ENCODE data around the gene SUSD4. TPM values are rescaled to one million over a fixed set of nuclear protein-coding genes. Genes with fewer than 3 reads are reported as not detected.

SUSD4 gene
- total RNA-seq, 2 experiments from 2014 or later = 13.0 to 13.8 TPM

GRCh38 chr1:223212441-223212840 is 151.5 kb downstream of the SUSD4 start:
- H3K36me3 Mint-ChIP-seq (ENCODE audit: low read depth) = no peaks in the 10 kb centered on the region
- H3K27ac Mint-ChIP-seq = no peak overlapping the region
- ATAC-seq (ENCODE audit: poor library complexity) = no peak
- Histone ChIP-seq H3K36me3 (ENCODE audit: insufficient read depth, low read length) (no peaks in the 10 kb centered on the region), H3K4me1 (ENCODE audit: insufficient read depth, low read length) (no peaks in the 10 kb centered on the region), H3K27me3 (ENCODE audit: control insufficient read depth in 1 of 2, insufficient read depth in 2 of 2, low read length in 2 of 2) (no peaks in the 10 kb centered on the region), H3K9me3 (ENCODE audit: control insufficient read depth in 1 of 2, insufficient read depth in 1 of 2, low read length in 2 of 2) (no peaks in the 10 kb centered on the region), H3K27ac (ENCODE audit: low read depth in 1 of 2, low read length in 2 of 2) (no peak overlapping the region), H3K4me3 (ENCODE audit: low read length) (no peak overlapping the region)
- H3K27me3 Mint-ChIP-seq = no peaks in the 10 kb centered on the region
- no peak overlapping the region for H3K4me3 Mint-ChIP-seq
- no peak for DNase-seq
- TF ChIP-seq CTCF (IDR thresholded peaks at IDR 0.05) = no peak
- ChIA-PET POLR2A (no interaction called here), CTCF (no interaction called here)
- intact Hi-C loops (cut with DNase I, micrococcal nuclease) = no loop called here
- H3K4me1 Mint-ChIP-seq (ENCODE audit: low read depth) = no peaks in the 10 kb centered on the region
- H3K9me3 Mint-ChIP-seq = no peaks in the 10 kb centered on the region

GRCh38 chr1:223211323-223211985 is 152.5 kb downstream of the SUSD4 start:
- ATAC-seq (ENCODE audit: poor library complexity) = no peak
- intact Hi-C loops (cut with DNase I, micrococcal nuclease) = no loop called here
- no peaks in the 10 kb centered on the region for H3K27me3 ChIP-seq (ENCODE audit: control insufficient read depth in 1 of 2, insufficient read depth in 2 of 2, low read length in 2 of 2)
- POLR2A ChIA-PET = interaction anchor here (0.6 kb wide), 1 partner anchor 16 kb away, joined by 3 read pairs; no protein-coding TSS in a partner anchor
- H3K4me1 ChIP-seq (ENCODE audit: insufficient read depth, low read length) = no peaks in the 10 kb centered on the region
- Mint-ChIP-seq H3K4me1 (ENCODE audit: low read depth) (no peaks in the 10 kb centered on the region), H3K27ac (no peak overlapping the region), H3K9me3 (no peaks in the 10 kb centered on the region), H3K36me3 (ENCODE audit: low read depth) (no peaks in the 10 kb centered on the region), H3K4me3 (no peak overlapping the region), H3K27me3 (no peaks in the 10 kb centered on the region)
- no peak for TF ChIP-seq CTCF (IDR thresholded peaks at IDR 0.05)
- H3K27ac ChIP-seq (ENCODE audit: low read depth in 1 of 2, low read length in 2 of 2) = no peak overlapping the region
- CTCF ChIA-PET = no interaction called here
- no peaks in the 10 kb centered on the region for H3K9me3 ChIP-seq (ENCODE audit: control insufficient read depth in 1 of 2, insufficient read depth in 1 of 2, low read length in 2 of 2)
- DNase-seq = no peak
- H3K4me3 ChIP-seq (ENCODE audit: low read length) = no peak overlapping the region
- H3K36me3 ChIP-seq (ENCODE audit: insufficient read depth, low read length) = no peaks in the 10 kb centered on the region

- H3K4me3 ChIP-seq (ENCODE audit: low read length) = no peak overlapping the region
- no peaks in the 10 kb centered on the region for H3K36me3 ChIP-seq (ENCODE audit: insufficient read depth, low read length)
- ChIA-PET CTCF (no interaction called here), POLR2A (interaction anchor here (0.6 kb wide), 1 partner anchor 15 kb away, joined by 3 read pairs; no protein-coding TSS in a partner anchor)
- DNase-seq (no peak), ATAC-seq (ENCODE audit: poor library complexity) (no peak)
- TF ChIP-seq CTCF (IDR thresholded peaks at IDR 0.05) = no peak
- no peak overlapping the region for H3K4me3 Mint-ChIP-seq
- no peaks in the 10 kb centered on the region for H3K4me1 Mint-ChIP-seq (ENCODE audit: low read depth)
- no peaks in the 10 kb centered on the region for H3K9me3 Mint-ChIP-seq
- intact Hi-C loops (cut with DNase I, micrococcal nuclease) = no loop called here
- H3K36me3 Mint-ChIP-seq (ENCODE audit: low read depth) = no peaks in the 10 kb centered on the region
- no peak overlapping the region for H3K27ac Mint-ChIP-seq
- H3K27ac ChIP-seq (ENCODE audit: low read depth in 1 of 2, low read length in 2 of 2) = no peak overlapping the region
- no peaks in the 10 kb centered on the region for H3K9me3 ChIP-seq (ENCODE audit: control insufficient read depth in 1 of 2, insufficient read depth in 1 of 2, low read length in 2 of 2)
- no peaks in the 10 kb centered on the region for H3K27me3 ChIP-seq (ENCODE audit: control insufficient read depth in 1 of 2, insufficient read depth in 2 of 2, low read length in 2 of 2)
- no peaks in the 10 kb centered on the region for H3K4me1 ChIP-seq (ENCODE audit: insufficient read depth, low read length)
- no peaks in the 10 kb centered on the region for H3K27me3 Mint-ChIP-seq
Observed at GRCh38 chr1:223210788-223211120, 153.2 kb downstream of the SUSD4 start.
